Stimulated activated CD8-positive, alpha-beta memory T cell treated with anti-CD3 and anti-CD28 coated beads, Interleukin-4, amount 100 ng/mL, for 1 hour (primary cell): ENCODE results near the gene NMUR1.

ENCODE experiments used
- DNase-seq, 2 donors: peaks; one replicate each; pipeline ENCODE4 v3.0.0-alpha.2; 2020; ENCODE audit warnings: low read depth in 2 of 2, low spot score in 1 of 2

Gene NMUR1

DNA sequence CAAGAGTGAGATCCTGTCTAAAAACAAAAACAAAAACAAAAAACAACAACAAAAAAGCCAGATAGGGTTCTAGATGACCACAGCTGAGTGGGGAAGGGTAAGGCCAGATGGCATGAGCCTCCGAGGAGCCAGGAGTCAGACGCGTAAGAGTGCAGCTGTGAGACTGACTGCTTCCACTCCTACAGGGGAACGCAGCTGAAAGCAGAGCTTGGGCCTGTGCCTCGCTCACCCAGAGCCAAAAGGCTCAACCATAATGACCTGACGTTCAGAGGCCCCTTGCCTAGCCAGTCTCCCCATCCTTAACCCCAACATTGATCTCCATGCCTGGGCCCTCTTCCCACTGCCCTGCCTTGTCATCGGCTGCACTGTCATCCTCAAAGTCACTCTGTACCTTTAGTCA lies 39.4 kb downstream of the NMUR1 start:
- no peak for DNase-seq

DNA sequence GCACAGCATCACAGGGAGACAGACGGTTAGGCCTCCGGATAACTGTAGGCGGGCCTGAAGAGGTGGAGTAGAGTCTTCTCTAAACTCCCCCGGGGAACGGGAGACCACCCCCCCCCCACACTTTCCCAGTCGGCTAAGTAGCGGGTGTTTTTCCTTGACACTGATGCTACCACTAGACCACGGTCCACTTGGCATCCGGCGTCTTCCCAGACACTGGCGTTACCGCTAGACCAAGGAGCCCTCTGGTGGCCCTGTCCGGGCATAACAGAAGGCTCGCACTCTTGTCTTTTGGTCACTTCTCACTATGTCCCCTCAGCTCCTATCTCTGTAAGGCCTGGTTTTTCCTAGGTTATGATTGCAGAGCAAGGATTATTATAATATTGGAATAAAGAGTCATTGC lies 40.3 kb downstream of the NMUR1 start:
- no peak for DNase-seq

DNA sequence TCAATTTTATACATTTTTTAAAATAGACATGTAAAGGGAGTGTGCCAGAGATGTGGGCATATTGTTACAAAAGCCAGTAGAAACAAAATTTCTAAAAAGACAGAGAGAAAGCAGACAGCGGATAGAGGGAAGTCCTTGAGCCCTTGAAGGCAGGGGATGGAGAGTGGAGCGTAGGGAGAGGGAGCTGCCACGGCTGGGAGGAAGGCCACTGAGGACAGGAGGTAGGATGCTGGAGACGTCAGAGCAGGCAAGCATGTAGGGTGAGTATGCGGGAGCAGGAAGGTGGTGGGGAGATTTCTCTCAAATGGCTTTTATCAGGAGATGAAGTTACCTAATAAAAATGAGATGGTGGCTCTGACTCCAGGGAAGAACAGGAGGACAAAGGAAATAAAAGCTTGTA lies 41.9 kb downstream of the NMUR1 start:
- no peak for DNase-seq

DNA sequence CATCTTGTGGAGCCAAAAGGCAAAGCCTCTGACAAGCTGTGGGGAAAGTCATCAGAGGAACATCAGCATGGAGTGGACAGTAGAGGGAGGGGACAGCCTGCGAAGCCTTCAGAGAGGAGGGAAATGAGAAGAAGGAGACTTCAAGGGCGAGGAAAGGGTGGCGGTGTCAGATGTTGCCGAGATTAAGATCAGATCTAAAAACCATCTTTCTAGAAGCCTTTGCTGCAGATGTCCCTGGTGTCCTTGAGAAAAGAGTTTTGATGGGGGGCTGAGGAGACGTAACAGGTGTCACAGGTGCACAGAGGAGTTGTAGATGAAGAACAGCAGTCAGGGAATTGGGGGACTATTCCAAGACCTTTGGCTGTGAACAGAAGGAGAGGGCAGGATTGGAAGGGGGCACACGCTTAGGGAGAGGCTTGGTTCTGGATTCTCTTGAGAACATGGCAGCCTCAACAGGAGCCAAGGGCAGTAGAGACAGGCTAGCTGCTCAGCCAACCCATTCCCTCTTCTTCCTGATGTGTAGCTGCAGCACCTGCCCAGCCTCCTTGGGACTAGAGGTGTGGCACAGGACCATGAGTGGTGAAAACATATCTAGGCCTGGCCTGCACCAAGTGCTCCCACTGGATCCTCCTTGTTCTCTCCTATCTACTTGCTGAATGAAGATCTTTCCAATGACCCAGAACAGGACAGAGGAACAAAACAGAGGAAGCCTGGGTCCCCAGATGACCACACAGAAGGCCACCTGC lies 43.2 kb downstream of the NMUR1 start:
- no peak for DNase-seq

DNA sequence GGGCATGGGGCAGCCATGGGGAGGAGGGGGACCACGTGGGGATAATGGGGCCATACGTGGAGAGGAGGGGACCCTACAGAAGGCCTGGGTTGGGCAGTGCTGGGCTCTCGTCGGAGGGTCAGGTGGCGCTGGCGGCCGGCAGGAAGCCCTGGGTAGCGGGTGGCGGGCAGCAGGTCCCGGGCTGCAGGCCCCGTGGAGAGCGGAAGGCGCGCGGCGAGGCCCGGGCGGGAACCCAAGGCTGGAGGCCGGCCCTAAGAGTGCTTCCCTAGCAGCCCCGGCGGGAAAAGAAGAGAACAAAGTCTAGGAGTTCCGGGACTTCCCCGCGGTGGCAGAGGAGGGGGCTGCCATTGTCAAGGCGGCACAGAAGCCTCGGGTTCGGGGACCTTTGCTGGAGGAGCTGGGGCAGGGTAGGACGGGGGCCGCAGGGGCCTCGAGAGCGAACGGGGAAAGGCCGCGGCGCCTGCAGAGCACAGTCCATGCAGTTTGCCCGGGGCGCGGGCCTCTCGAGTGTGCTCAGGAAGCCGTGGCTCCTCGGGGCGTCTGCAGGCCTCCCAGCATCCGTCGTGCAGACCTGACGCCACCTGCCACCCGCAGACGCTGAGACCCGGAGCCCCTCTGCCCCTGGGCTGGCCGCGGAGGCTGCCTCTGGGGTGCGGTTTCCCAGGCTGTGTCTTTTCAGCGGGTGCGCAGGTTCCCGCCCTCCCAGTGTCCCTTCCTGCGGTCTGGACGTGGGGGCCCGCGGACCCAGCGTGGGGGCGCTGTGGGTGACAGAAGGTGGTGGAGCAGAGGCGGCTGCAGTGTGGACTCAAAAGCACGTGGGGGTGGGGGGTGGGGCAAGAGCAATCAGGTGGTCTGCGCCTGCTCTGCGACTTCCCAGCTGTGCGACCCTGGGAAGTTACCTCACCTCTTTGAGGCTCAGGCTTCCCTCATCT lies 46.6 kb downstream of the NMUR1 start:
- no peak for DNase-seq

DNA sequence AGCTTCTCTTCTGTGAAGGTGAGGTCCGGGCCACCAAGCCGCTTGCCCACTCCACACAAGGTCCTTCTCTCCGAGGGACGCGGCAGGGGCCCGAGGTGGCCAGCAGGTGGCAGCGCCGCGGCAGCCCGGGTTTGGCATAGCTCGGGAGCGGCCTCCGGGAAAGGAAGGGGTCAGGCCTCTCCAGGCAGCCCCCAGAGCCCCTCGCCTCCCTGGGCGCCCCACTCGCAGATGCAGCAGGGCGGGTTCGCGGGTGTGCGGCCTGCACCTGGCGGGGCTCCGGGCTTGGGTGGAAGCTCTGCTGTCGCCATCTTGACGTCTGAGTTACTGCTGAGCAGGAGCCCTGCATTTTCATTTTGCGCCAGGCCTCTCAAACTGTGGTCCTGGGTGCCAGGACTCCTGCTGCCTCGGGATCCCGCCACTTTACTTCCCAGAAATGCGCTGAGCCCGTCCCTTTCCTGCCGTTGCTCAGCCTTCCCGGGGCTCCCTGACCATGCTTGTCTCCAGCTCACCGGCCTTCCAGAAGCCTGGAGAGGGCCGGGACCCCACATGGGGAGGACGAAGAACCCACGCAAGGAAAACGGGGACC lies 47.3 kb downstream of the NMUR1 start:
- DNase-seq = peak; percentile 32 to 45

DNA sequence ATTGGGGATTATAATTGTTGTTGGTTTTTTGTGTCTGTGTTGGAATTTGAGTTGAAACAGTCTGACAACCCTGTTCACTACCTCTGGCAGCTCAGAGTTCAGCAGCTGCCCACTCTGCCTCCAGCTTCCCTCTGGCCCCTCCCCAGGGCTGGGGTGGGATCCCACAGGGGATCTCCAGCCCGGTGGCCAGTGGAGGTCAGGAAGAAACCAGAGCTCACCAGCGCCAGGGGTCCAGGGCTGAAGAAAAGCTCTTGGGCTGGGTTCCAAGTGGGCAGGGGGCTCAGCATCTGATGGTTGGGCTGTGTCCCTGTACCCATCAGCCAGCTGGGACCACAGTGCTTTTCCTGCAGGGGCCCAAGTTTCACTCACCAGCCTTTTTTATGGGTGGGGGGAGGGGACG lies 49.5 kb downstream of the NMUR1 start:
- DNase-seq = no peak

DNA sequence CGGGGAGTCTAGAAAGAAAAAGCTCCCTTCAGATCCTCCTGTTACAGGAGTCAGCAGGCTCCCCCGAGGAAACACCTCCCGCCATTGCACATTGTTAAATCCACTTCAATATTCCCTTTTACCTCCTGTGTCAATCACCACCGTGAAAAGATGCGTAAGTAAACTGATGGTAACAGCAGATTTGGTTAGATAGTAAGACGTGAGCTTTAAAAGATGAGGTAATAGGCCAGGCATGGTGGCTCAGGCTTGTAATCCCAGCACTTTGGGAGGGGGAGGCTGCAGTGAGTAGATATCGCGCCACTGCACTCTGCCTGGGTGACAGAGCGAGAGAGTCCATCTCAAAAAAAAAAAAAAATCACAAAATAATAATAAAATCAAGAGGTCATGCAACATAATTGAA lies 50.8 kb downstream of the NMUR1 start:
- DNase-seq = no peak

DNA sequence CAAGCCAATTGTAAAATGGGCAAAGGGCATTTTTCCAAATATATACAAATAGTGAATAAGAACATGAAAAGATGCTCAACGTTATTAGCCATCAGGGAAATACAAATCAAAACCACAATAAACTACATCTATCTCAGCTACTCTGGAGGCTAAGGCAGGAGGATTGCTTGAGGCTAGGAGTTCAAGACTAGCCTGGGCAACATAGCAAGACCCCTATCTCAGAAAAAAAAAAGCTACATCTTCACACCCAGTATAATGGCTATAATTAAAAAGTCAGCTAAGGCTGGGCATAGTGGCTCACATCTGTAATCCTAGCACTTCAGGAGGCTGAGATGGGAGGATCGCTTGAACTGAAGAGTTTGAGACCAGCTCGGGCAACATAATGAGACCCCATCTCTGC lies 53.3 kb downstream of the NMUR1 start:
- DNase-seq = no peak

DNA sequence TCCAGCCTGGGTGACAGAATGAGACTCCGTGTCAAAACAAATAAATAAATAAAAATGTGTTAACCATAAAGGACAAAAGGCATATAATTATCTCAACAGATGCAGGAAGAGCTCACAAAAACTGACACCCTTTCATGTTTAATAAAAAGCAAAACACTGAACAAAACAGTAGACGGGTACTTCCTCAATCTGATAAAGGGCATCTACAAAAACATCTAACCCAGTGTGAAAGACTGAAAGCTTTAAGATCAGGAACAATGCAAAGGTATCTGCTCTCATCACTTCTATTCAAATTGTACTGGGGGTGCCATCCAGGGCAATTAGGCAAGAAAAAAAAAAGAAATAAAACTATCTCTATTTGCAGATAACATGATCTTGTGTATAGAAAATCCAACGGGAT lies 54.3 kb downstream of the NMUR1 start:
- DNase-seq = no peak
